Hypothalamus (tissue), 51 donors: ENCODE data around the gene SND1.

Experiments
- DNase-seq, 51 donors: peaks; one replicate each; lab custom pipeline; 2025; lab: John Stamatoyannopoulos, UW

The SND1 gene

GRCh38 chr7:127979113-127979727 is 327.2 kb downstream of the SND1 start:
- no peak for DNase-seq

DNA sequence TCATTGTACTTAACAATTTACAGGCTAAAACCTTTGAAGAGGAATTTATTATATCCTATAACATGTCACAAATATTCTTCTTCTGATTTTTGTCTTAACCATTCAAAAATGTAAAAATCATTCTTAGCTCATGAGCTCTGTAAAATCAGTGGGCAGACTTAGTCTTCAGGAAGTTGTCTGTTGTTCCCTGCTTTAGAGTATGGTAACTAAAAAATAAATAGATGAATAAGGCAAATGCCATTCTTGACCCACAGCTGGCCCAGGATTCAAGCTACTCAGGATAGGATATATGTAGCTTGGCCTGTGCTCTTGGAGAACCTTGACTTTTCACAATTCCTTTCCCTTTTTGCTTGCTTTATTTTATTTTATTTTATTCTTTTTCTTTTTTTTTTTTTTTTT is 327.7 kb downstream of the SND1 start:
- no peak for DNase-seq

DNA sequence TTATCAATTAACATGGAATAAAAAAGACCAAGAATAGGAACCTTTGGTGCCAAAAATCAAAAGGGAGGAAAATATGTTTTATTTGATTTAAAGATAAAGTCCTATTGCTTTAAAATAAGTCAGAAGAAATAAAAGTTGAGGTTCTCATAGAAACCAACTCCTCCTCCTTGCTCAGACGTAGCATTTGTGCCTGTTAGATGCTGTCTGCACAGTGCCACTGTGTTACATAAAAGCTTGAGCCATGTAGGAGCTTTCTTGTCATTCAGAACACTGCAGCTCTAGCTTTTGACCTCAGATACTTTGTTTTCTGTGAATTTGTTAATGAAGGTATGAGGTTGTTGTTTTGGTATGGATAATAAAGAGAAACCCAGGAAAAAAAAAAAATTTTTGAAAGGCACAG is 328.9 kb downstream of the SND1 start:
- peak in 1 of 51 donors; percentile 30 for DNase-seq

DNA sequence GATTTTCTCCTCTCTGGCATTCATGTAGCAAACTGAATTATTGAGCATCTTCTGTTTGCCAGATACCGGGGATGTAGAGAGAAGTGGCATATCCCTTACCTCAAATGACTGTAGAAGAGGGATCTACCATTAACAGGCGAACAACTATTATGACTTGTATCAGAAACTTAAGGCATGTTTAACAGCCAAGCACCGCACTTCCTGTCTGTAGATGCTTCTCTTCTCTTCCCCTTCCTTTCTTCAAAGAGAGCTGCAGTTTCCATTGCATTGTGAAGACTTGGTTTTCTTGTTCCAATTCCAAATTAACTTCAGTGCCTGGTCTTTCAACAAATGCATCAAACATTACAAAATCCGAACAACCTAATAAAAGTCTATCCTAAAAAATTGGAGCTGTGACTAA is 330.0 kb downstream of the SND1 start:
- peak in 1 of 51 donors; percentile 19 for DNase-seq

- no peak for DNase-seq
These were observed 331.9 kb downstream of the SND1 start for GRCh38 chr7:127983804-127984332.

DNA sequence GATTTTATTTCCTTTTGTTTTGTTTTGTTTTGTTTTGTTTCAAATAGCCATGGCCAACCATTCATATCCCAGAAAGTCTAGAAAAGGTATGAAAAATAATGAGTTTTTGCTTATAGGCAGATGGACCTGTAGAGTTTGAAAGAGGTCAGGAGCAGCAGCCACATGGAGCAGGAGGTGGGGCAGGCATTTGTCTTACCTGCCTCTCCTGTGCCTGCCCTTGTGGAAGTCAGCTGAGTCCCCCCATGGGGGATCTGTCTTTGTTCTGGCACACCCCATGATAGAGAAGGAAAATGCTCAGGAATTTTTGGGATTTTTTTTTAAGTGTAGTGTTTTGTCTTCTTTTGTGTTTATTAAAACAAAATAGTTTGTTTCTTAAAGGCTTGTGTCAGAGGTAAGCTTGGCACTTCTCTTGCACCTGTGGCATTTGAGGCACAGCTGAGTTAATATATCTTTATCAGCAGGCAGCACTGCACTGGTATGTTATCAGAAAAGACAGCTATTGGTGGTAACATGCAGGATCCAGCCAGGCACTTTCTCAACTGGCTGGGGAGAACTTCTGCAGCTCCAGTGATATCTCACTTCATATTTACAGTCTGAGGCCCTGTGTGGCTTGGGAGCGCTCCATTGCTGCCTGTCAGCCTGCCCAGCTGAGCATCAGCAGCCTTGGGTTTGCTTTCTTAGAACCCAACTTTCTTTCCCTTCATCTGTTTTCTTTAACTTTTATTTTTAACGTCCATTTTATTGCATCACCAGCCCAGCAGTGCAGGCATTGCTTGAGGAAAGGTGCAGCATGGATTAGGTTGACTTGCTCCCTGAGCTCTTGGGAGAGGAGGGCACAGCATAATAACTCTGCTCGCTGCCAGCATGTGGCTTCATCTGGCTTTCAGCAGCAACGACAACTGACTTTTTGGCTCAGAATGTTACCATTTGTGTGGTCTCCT is 334.9 kb downstream of the SND1 start:
- DNase-seq, result no peak

GRCh38 chr7:127988751-127989150 is 336.8 kb downstream of the SND1 start:
- no peak for DNase-seq

DNA sequence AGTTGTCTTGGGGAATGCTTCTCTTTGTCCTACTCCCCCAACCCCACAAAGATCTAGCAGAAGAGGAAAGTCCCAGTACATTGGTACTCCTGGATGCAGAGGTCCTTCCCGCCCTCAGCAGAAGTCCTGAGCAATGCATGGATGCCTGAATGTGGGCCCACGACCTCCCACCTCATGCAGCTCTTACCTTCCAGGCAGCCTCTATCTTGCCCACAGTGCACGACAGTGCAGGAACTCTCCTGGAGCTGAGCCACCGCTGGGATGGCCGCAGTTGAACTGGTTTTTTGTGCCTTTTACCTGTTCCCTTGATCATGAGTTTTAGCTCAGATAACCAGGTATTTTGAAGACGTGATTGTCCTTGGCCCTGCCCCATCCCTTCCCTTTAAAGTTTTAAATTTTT is 341.3 kb downstream of the SND1 start:
- DNase-seq, result no peak

DNA sequence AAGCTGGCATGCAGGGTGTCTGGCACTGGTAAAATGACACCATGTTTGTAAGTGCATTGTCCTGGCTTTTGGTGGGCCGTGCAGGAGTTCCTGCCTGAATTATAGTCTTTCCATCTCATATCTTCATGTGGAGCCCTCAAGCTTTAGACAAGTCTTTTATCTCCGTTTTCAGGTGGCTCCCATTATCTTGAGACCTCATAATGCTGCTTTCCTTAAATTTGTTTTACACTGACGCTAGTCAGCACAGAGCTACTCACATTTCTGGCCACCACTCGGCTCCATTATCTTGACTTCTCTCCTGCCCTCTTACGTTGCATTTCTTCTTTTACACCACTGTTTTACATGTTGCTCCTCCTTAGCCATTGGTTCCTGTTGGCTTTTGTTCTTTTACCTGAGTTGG is 342.0 kb downstream of the SND1 start:
- DNase-seq, result no peak

DNA sequence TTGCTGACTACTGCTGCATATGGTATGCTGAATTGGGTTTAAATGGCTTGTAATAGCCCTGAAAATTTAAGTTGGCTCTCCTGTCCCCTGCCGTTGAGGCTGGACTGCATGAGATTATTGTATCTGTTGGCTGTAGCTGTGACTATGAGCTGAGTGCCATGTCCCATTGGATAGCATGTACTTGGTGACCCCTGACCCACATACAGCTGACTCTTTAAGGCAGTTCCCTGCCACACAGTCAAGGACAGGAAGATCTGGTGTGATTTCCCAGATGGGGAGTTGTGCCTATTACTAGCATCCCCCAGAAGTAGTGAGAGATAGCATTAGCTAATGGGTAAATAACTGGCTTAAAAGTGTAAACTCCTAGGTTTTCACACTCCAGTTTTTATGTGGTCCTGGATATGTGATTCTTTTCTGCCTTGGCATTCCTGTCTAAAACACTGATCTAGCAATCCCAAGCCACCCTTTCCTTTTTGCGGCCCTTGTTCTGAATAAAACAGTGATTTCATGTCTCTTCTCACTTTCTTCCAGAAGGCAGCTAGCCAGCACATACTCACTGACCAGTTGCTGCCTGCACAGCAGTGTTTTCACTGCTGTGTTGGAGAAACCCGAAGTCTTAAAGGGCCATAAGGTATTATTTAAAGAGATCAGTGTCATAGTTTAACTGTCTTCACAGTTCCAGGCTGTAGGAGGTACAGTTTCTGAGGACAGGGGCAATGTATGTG is 343.3 kb downstream of the SND1 start:
- peak in 1 of 51 donors; percentile 31 for DNase-seq

- no peak for DNase-seq
These were observed 343.9 kb downstream of the SND1 start for GRCh38 chr7:127995881-127996215.

DNA sequence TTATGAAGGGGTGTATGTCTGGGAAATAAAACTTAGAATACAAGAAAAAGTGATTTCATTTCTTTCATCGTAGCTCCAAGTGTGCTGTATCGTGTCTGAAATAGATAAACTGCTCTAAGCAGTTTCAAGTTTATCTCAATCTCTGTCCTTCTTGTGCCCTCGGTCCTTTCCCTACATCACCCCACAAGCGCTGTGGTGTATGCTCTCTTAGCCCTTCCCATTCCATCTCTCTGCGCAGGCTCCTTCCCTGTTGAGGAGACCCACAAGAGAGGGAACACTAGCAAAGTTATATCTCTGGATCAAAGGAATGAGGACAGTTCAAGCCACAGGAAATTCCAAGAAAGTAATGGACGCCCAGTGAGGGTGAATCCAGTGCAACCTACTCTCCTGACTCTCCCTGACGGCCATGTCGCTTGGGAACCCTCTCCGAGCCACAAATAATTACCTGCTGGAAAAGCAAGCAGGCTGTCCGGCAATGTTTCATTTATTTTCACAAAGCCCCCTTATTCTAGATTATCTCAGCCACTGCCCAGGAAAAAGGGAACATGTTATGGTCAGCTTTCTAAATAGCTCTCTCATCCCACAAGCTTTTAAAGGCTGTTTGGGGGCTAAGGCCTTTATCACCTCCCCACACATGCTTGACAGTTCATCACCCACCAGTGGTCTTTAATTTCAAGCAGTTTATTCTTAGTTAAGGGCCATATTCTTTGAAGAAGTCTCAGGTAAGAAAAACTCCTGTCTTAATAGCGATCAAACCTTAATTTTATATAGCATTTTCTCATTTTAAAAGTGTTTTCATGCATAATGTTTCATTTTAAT is 344.5 kb downstream of the SND1 start:
- no peak for DNase-seq

DNA sequence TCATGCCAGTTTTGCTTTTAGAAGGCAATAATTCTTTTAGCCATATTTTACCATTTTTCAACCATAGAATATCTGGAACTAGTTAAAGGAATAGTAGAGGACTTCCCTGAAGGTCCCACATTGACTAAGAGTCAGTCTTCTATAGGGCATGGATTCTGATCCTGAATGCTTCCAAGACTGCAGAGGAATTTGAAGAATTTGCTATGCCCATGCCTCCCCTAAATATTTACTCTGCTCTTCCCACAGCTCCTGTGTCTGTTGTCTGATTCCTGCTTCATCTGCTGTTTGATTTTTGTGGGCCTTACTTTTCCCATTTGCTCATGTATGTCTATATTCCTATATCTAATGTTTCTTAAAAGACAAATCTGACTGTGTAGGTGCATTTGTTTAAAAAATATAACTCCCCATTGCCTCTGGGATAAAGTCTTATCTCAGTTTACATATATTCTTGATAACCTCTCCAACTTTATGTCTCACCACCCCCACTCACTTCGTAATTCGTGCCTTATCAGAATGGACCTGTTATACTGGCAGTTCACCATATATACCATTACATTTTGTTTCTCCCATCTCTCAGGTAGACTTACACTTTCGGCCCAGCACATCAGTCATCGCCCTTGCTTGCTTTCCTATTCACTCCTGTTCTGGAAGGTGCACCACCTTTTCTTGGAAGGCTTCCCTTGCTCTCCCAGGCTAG is 345.4 kb downstream of the SND1 start:
- DNase-seq, result no peak

- no peak for DNase-seq
These were observed 346.7 kb downstream of the SND1 start for GRCh38 chr7:127998671-127999070.

- DNase-seq, result no peak
These were observed 348.1 kb downstream of the SND1 start for GRCh38 chr7:128000048-128000447.

- no peak for DNase-seq
These were observed 348.9 kb downstream of the SND1 start for GRCh38 chr7:128000854-128001265.

GRCh38 chr7:128003167-128003566 is 351.2 kb downstream of the SND1 start:
- no peak for DNase-seq

- DNase-seq, result peak in 1 of 51 donors; percentile 20
These were observed 351.8 kb downstream of the SND1 start for GRCh38 chr7:128003787-128004186.

DNA sequence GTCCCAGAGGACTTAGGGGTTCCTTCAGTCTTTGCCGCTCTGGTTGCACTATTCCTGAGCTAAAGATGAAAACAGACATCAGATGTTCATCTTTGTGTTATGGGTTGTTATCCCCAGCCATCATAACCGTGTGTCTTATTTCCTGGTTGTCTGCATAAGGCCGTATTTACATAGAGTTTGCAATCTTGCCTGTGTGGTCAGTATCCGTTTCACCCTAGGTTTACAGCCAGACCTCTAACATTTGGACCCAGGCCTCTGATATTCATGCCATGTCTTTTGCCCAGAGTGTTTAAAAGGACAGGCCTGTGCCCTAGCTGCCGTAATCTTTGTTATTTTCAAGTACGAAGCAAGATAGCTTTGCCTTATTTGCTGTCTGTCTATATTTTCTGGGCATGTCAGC is 352.6 kb downstream of the SND1 start:
- no peak for DNase-seq

GRCh38 chr7:128005117-128005516 is 353.1 kb downstream of the SND1 start:
- no peak for DNase-seq
